ENCODE measurements around the gene PGA4.

- no peak for TF ChIP-seq CTCF (IDR thresholded peaks at IDR 0.05; ENCODE audit: borderline replicate concordance, extremely low read depth, low read length, poor library complexity, severe bottlenecking)
- TF ChIP-seq EZH2 (IDR thresholded peaks at IDR 0.05; ENCODE audit: borderline replicate concordance, low read depth, low read length, severe bottlenecking) = no peak
These were observed 55.2 kb downstream of the PGA4 start for GRCh38 chr11:61277186-61278000.
